KMS-11 (cell line): ENCODE results near the gene UPK1A.

ENCODE experiments used
- H2AFZ ChIP-seq: fragments of 200-600 bp; sonication (generic); 2 replicates; pipeline ENCODE4 v1.6.1; 2016; ENCODE audit warnings: antibody characterized with exemption, mixed run types, low read depth
- H3K27ac ChIP-seq: fragments of 200-600 bp; sonication (generic); 2 replicates; pipeline ENCODE4 v1.6.1; 2016; ENCODE audit warnings: mild to moderate bottlenecking, mixed run types
- H3K27me3 ChIP-seq: fragments of 200-600 bp; sonication (generic); 2 replicates; pipeline ENCODE4 v1.6.1; 2017; ENCODE audit warnings: mild to moderate bottlenecking, low read depth, mixed run types, moderate library complexity; ENCODE audit not compliant: insufficient read depth
- H3K36me3 ChIP-seq: fragments of 200-600 bp; sonication (generic); 2 replicates; pipeline ENCODE4 v1.6.1; 2017; ENCODE audit warnings: mild to moderate bottlenecking, mixed run types; ENCODE audit not compliant: insufficient read depth
- H3K4me1 ChIP-seq: fragments of 200-600 bp; sonication (generic); 2 replicates; pipeline ENCODE4 v1.6.1; 2016; ENCODE audit warnings: mild to moderate bottlenecking, low read depth, mixed run types; ENCODE audit not compliant: poor library complexity, severe bottlenecking
- H3K4me2 ChIP-seq: fragments of 200-600 bp; sonication (generic); 2 replicates; pipeline ENCODE4 v1.7.0; 2016; ENCODE audit warnings: mild to moderate bottlenecking, mixed run types
- H3K4me3 ChIP-seq: fragments of 200-600 bp; sonication (generic); IDR thresholded peaks from 2 replicates; pipeline ENCODE4 v1.6.1; 2017; ENCODE audit warnings: low read depth, low read length, mixed read lengths; ENCODE audit not compliant: insufficient read depth
- H3K79me2 ChIP-seq: fragments of 200-600 bp; sonication (generic); 2 replicates; pipeline ENCODE4 v1.6.1; 2016; ENCODE audit warnings: low read depth, mixed run types; ENCODE audit not compliant: insufficient read depth
- H3K9ac ChIP-seq: fragments of 200-600 bp; sonication (generic); 2 replicates; pipeline ENCODE4 v1.6.1; 2016; ENCODE audit warnings: mild to moderate bottlenecking, mixed run types
- H4K20me1 ChIP-seq: fragments of 200-600 bp; sonication (generic); 2 replicates; pipeline ENCODE4 v1.6.1; 2016; ENCODE audit warnings: mild to moderate bottlenecking, mixed run types; ENCODE audit not compliant: insufficient read depth
- TF ChIP-seq, protein P1 (sequence below): fragments of 200-600 bp; sonication (generic); conservative IDR thresholded peaks from 2 replicates; pipeline ENCODE4 v1.6.1; 2017; ENCODE audit warnings: low read depth, mild to moderate bottlenecking, antibody characterized with exemption, low read length, moderate library complexity, mixed read lengths

Gene UPK1A

DNA sequence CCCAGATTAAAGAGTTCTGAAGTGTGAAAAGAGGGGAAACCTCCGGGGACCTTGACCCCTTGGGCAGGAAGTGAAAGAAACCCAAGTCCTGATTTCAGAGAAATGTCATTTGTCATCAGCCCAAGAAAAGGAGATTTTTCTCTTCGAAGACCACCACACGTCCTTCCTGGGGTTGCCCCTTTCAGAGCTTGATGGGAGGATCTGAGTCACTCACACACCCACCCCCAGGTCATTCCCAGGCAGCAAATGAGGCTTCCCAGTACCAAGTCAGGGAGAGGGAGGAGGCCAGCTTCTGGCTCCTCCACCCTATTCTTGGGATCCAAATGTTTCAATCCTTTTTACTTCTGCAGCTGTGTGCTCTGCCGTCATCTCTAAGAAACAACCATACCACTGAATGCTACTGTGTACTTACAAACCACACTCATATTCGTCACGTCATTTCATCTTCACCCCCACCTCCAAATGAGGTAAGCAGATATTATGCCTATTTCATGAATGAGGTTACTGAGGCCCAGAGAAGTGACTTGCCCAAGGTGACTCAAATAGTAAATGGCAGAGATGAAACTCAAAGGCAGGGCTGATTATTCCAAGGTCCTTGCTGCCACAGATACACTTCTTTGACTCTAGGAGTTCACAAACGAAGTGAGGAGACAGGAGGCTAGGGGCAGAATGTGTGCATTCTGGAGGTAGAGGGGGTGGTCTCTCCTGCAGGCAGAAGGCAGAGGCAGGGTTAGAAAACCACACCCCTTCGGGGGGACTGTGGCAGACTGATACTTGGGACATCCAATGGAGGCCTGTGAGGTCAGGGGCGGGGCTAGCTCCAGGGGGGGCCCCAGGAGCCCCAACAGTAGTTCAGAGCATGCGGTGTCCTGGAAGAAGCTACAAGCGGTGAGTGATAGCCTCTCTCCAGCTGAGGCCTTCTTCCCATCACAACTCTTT lies 46.5 kb downstream of the UPK1A start:
- H3K36me3 ChIP-seq: no peaks in the 10 kb centered on the region

DNA sequence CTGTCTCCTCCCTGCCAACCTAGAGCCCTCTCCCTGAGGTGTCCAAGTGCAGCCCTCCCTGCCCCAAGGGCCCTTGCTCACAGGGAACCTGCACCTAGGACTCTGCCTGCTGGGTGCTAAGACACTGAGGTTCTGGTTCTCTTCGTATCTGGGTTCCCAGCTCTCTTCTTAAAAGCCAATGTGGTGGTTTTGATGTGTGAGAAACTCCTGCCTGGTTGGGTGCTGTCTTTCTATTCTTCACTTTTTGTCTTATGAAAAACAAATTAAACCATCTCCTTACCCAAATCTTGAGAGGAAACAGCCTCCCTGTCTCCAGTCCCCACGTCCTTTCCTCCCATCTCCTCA lies 47.2 kb downstream of the UPK1A start:
- TF ChIP-seq, protein P1, sequence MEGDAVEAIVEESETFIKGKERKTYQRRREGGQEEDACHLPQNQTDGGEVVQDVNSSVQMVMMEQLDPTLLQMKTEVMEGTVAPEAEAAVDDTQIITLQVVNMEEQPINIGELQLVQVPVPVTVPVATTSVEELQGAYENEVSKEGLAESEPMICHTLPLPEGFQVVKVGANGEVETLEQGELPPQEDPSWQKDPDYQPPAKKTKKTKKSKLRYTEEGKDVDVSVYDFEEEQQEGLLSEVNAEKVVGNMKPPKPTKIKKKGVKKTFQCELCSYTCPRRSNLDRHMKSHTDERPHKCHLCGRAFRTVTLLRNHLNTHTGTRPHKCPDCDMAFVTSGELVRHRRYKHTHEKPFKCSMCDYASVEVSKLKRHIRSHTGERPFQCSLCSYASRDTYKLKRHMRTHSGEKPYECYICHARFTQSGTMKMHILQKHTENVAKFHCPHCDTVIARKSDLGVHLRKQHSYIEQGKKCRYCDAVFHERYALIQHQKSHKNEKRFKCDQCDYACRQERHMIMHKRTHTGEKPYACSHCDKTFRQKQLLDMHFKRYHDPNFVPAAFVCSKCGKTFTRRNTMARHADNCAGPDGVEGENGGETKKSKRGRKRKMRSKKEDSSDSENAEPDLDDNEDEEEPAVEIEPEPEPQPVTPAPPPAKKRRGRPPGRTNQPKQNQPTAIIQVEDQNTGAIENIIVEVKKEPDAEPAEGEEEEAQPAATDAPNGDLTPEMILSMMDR: no peak
- Histone ChIP-seq H3K9ac (no peak overlapping the region), H2AFZ (no peak overlapping the region), H3K4me3 (no peak overlapping the region), H3K79me2 (peaks cover 4% of the 10 kb centered on the region), H3K36me3 (no peaks in the 10 kb centered on the region), H3K4me2 (no peak overlapping the region), H3K27me3 (peaks cover 16% of the 10 kb centered on the region; the same call in 1 of the 2 replicates), H4K20me1 (no peaks in the 10 kb centered on the region), H3K4me1 (peaks cover 6% of the 10 kb centered on the region), H3K27ac (no peak overlapping the region)

More for the DNA sequence above, 46.5 kb downstream of the UPK1A start:
- Histone ChIP-seq H3K4me1 (peaks cover 6% of the 10 kb centered on the region), H3K27ac (no peak overlapping the region), H3K4me2 (no peak overlapping the region), H3K9ac (no peak overlapping the region), H3K79me2 (no peaks in the 10 kb centered on the region), H2AFZ (no peak overlapping the region), H4K20me1 (no peaks in the 10 kb centered on the region), H3K27me3 (peaks cover 23% of the 10 kb centered on the region), H3K4me3 (no peak overlapping the region)
- TF ChIP-seq, protein P1: no peak

DNA sequence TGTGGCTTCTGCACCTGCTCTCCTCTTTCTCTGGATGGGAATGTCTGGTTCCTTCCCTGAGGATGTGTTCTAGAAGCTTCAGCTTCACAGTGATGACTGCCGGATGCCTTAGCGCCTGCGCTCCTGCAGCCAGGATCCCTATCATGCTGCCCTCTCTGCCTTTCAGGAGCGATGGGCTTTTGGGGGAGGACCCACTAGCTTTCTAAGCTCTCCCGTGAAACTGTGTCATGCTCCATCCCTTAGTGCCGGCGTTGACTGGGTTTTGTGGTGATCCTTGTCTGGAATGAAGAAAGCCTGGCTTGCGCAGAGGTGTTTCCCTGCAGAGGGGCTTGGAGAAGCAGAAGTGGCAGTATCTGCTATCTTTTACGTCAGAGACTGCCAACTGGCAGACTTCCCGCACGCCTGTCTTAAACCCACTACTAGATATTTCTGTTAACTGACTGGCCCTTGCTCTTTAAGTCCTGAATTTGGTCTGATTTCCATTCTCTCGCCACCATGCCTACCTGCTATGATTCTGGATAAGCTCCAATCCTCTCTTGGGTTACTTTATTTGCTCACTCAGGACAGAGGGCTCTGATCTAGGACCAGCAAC lies 47.7 kb downstream of the UPK1A start:
- Histone ChIP-seq H3K4me2 (no peak overlapping the region), H4K20me1 (no peaks in the 10 kb centered on the region), H3K36me3 (no peaks in the 10 kb centered on the region), H3K27me3 (peaks cover 11% of the 10 kb centered on the region; the same call in 1 of the 2 replicates), H2AFZ (no peak overlapping the region), H3K4me1 (peaks cover 7% of the 10 kb centered on the region), H3K79me2 (peaks cover 9% of the 10 kb centered on the region), H3K27ac (no peak overlapping the region), H3K9ac (no peak overlapping the region), H3K4me3 (no peak overlapping the region)
- TF ChIP-seq, protein P1: no peak

DNA sequence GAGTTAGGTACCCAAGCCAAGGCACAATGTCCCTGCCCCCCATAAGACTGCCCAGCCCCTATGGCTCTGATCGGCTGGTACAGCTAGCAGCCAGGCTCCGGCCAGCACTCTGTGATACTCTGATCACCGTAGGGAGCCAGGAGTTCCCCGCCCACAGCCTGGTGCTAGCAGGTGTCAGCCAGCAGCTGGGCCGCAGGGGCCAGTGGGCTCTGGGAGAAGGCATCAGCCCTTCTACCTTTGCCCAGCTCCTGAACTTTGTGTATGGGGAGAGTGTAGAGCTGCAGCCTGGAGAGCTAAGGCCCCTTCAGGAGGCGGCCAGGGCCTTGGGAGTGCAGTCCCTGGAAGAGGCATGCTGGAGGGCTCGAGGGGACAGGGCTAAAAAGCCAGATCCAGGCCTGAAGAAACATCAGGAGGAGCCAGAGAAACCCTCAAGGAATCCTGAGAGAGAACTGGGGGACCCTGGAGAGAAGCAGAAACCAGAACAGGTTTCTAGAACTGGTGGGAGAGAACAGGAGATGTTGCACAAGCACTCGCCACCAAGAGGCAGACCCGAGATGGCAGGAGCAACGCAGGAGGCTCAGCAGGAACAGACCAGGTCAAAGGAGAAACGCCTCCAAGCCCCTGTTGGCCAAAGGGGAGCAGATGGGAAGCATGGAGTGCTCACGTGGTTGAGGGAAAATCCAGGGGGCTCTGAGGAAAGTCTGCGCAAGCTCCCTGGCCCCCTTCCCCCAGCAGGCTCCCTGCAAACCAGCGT lies 48.5 kb downstream of the UPK1A start:
- Histone ChIP-seq H4K20me1 (no peaks in the 10 kb centered on the region), H3K27ac (no peak overlapping the region), H3K36me3 (no peaks in the 10 kb centered on the region), H3K9ac (no peak overlapping the region), H3K79me2 (peaks cover 17% of the 10 kb centered on the region), H3K4me1 (peaks cover 15% of the 10 kb centered on the region), H3K4me3 (no peak overlapping the region), H2AFZ (no peak overlapping the region), H3K27me3 (peaks cover 10% of the 10 kb centered on the region; the same call in 1 of the 2 replicates), H3K4me2 (no peak overlapping the region)
- TF ChIP-seq, protein P1: no peak
